ENCODE data around the gene GALNT2.

- no peak for TF ChIP-seq EP300 (IDR thresholded peaks at IDR 0.05)
- TF ChIP-seq, protein P1, sequence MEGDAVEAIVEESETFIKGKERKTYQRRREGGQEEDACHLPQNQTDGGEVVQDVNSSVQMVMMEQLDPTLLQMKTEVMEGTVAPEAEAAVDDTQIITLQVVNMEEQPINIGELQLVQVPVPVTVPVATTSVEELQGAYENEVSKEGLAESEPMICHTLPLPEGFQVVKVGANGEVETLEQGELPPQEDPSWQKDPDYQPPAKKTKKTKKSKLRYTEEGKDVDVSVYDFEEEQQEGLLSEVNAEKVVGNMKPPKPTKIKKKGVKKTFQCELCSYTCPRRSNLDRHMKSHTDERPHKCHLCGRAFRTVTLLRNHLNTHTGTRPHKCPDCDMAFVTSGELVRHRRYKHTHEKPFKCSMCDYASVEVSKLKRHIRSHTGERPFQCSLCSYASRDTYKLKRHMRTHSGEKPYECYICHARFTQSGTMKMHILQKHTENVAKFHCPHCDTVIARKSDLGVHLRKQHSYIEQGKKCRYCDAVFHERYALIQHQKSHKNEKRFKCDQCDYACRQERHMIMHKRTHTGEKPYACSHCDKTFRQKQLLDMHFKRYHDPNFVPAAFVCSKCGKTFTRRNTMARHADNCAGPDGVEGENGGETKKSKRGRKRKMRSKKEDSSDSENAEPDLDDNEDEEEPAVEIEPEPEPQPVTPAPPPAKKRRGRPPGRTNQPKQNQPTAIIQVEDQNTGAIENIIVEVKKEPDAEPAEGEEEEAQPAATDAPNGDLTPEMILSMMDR (IDR thresholded peaks at IDR 0.05) = no peak
- TF ChIP-seq POLR2A (IDR thresholded peaks at IDR 0.05) = no peak
Observed at GRCh38 chr1:230102046-230102445, 35.0 kb downstream of the GALNT2 start.

Measured in ovary (tissue), 3 donors.